ENCODE data around the gene PISD. TPM values are rescaled to one million over a fixed set of nuclear protein-coding genes. Genes with fewer than 3 reads are reported as not detected.
A peak's percentile ranks its signal among the peaks of the same experiment; 100 is the strongest.

PISD gene
- total and polyA plus RNA-seq, 12 donors, result 15.5 to 30.0 (median 18.7) TPM

DNA sequence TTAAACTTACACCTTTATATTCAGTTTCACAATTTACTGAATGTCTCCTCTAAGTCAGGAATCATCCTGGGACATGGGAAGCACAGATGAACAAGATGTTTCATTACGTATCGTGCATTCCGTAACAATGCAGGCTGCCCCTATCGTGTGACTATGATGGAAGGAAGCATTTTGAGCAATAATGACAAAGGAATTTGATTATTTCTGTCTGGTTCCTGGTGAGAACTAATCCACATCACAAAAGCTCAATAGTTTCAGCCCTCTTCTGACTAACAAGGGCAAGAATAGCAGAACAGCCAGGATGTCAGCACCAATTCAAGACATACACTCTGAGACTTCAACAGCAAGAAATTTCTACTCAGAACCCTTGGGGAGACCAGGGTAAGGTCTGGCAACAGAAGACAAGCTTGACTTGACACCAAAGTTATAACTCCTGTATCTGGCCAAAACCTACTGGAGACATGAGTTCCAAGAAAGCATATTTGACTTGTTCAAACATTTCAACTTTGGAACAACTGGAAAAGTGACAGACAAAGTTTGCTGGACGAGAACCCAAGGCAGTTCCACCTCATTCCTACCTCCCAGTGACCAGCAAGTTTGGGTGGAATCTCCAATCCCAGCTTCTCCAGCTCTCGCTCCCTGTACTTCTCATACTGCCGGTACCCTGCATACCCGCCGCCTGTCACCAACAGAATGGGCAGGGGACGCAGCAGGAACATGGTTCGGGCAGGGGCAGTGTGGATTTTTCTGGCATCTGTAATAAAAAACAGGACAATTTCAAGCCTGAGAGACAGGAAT lies 14.3 kb downstream of the PISD start:
- ATAC-seq (no peak), DNase-seq (no peak)
- Histone ChIP-seq H3K27me3 (no peaks in the 10 kb centered on the region), H3K36me3 (peaks cover 0 to 69% (median 18%) of the 10 kb centered on the region in 9 donors), H3K4me3 (no peak overlapping the region), H3K27ac (no peak overlapping the region), H3K4me1 (peaks cover 0 to 36% (median 0%) of the 10 kb centered on the region in 9 donors), H3K9me3 (no peaks in the 10 kb centered on the region)
- WGBS, 2 donors, result 87% methylated on average over 11 of the region's 11 CpGs
- TF ChIP-seq, protein P1, sequence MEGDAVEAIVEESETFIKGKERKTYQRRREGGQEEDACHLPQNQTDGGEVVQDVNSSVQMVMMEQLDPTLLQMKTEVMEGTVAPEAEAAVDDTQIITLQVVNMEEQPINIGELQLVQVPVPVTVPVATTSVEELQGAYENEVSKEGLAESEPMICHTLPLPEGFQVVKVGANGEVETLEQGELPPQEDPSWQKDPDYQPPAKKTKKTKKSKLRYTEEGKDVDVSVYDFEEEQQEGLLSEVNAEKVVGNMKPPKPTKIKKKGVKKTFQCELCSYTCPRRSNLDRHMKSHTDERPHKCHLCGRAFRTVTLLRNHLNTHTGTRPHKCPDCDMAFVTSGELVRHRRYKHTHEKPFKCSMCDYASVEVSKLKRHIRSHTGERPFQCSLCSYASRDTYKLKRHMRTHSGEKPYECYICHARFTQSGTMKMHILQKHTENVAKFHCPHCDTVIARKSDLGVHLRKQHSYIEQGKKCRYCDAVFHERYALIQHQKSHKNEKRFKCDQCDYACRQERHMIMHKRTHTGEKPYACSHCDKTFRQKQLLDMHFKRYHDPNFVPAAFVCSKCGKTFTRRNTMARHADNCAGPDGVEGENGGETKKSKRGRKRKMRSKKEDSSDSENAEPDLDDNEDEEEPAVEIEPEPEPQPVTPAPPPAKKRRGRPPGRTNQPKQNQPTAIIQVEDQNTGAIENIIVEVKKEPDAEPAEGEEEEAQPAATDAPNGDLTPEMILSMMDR (IDR thresholded peaks at IDR 0.05), result no peak
- intact Hi-C loops (cut with DNase I), result no loop called here

DNA sequence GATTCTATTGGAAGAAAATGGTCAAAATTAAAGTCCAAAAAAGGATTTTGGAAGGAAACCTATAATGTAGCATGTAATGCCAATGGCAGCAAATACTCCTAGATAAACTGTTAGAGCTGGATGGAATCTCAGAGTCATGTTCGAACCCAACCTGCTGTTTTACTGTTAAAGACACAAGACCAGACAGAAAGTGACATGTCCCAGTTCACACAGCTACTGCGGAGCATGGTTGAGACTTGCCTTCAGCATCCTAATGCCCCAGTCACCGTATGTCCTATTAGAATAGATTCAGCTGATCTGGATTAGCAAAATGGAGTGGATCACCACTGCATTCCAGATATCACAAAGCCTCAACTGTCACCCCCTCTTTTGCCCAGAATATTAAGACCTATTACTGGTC lies 14.9 kb downstream of the PISD start:
- ATAC-seq, result no peak
- DNase-seq, result no peak
- TF ChIP-seq, protein P1 (IDR thresholded peaks at IDR 0.05), result no peak
- Histone ChIP-seq H3K36me3 (peaks cover 0 to 74% (median 18%) of the 10 kb centered on the region in 9 donors), H3K4me1 (peaks cover 0 to 40% (median 0%) of the 10 kb centered on the region in 9 donors), H3K27ac (no peak overlapping the region), H3K4me3 (no peak overlapping the region), H3K9me3 (no peaks in the 10 kb centered on the region), H3K27me3 (no peaks in the 10 kb centered on the region)
- WGBS, 2 donors, result 95 to 97% methylated on average over 3 of the region's 3 CpGs
- intact Hi-C loops (cut with DNase I), result no loop called here

DNA sequence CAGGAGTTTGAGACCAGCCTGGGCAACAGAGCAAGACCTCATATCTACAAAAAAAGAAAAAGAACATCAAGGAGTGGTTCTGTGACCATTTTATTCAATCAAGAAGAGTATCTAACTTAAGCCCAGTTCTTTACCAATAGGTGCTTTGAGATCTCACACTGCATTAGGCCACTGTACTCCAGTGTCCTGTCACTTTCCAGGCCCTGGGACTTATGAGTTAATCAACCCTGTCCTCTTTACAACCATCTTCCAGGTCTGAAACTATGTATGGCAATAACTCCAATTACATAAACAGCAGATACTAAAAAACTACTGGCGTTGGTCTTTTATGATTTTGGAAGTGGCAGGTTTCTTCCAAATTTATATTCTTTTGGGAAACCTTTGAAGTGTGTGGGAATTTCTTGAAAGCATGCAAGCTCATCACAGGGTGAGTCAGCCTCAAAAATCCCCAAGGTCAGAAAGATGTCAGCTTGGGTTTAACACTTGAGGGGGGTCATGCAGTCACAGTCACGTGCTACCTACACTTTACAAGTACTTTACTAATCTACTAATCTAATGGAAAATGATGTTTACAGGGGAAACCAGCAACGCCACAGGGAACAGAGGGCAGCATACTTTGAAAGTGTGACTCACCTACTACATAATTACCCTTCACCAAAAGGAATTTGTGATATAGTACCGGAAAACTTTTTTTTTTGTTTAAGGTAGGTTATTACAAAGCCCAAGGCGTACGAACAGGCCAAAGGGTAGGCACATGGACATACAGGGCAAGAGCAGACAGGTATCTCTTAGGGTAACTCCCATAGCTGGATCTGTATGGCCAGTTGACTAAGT lies 15.6 kb downstream of the PISD start:
- intact Hi-C loops (cut with DNase I), result no loop called here
- DNase-seq (no peak), ATAC-seq (no peak)
- 76 to 81% methylated on average over 6 of the region's 6 CpGs for WGBS, 2 donors
- Histone ChIP-seq H3K4me3 (no peak overlapping the region), H3K4me1 (peaks cover 0 to 38% (median 0%) of the 10 kb centered on the region in 9 donors), H3K9me3 (no peaks in the 10 kb centered on the region), H3K27me3 (no peaks in the 10 kb centered on the region), H3K27ac (peak overlapping the region in 1 of 10 donors; percentile 44), H3K36me3 (peaks cover 0 to 74% (median 18%) of the 10 kb centered on the region in 9 donors)
- TF ChIP-seq, protein P1 (IDR thresholded peaks at IDR 0.05), result no peak

DNA sequence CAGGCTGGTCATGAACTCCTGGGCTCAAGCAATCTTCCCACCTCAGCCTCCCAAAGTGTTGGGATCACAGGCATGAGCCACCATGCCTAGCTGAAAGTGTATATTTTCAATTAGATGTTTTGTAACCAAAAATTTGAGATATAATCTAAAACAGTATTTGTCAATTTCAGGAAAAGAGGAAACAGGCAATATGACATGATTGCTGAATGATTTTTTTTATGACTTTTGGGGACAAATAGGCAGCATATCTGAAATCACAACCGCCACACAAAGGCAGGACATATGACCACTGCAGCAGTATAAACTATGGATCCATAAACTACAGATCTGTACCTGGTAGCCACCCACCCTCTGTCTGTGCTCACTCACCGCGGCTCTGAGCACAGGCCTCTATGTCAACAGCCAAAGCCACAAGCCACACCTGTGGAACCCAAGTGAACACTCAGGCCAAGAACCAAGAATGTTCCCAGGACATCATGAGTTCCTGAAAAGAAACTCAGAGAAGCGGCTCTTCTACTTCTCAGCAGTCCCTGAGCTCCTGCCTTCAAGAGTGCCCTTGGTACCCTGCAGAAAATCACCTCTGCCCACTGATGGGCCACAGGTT lies 22.5 kb downstream of the PISD start:
- TF ChIP-seq, protein P1 (IDR thresholded peaks at IDR 0.05), result no peak
- intact Hi-C loops (cut with DNase I), result loop anchor here in 2 of 10 donors (2.0 to 10.0 kb wide), 2 partner anchors 73 to 295 kb away; partner anchors contain the start of gene PATZ1 (in 1 of the 2)
- Histone ChIP-seq H3K27me3 (no peaks in the 10 kb centered on the region), H3K9me3 (no peaks in the 10 kb centered on the region), H3K36me3 (peaks cover 0 to 14% (median 0%) of the 10 kb centered on the region in 9 donors), H3K4me1 (peaks cover 6 to 67% (median 15%) of the 10 kb centered on the region in 9 donors), H3K4me3 (peak overlapping the region in 1 of 10 donors; percentile 62), H3K27ac (peak overlapping the region in 3 of 10 donors; percentile 21 to 97 (median 60))
- DNase-seq, result no peak
- ATAC-seq, result no peak
- WGBS, 2 donors, result 94 to 97% methylated on average over 4 of the region's 4 CpGs
